ENCODE measurements around the gene DPP6.

The DPP6 gene

DNA sequence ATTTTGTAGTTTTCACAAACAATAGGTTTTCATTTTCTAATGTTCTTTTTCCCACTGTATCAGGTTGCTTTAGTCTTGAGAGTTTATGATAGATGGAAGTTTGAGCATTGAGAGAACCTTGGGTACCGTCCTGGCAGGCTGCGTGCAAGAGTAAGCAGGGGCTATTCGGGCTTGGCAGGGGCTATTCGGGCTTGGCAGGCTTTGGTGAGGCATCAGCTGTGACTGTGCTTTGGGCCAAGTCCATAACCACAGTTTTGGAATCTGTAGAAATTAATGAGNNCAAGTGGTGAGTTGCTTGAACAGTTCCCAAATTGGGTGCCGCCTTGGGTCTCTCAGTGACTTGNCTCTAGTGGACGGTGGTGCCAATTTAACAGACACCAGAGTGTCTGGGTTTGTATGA, 526.1 kb downstream of the DPP6 start:
- DNase-seq (ENCODE audit: extremely low spot score): no peak
- POLR2A ChIA-PET: no interaction called here
- TF ChIP-seq, protein P1, sequence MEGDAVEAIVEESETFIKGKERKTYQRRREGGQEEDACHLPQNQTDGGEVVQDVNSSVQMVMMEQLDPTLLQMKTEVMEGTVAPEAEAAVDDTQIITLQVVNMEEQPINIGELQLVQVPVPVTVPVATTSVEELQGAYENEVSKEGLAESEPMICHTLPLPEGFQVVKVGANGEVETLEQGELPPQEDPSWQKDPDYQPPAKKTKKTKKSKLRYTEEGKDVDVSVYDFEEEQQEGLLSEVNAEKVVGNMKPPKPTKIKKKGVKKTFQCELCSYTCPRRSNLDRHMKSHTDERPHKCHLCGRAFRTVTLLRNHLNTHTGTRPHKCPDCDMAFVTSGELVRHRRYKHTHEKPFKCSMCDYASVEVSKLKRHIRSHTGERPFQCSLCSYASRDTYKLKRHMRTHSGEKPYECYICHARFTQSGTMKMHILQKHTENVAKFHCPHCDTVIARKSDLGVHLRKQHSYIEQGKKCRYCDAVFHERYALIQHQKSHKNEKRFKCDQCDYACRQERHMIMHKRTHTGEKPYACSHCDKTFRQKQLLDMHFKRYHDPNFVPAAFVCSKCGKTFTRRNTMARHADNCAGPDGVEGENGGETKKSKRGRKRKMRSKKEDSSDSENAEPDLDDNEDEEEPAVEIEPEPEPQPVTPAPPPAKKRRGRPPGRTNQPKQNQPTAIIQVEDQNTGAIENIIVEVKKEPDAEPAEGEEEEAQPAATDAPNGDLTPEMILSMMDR (IDR thresholded peaks at IDR 0.05; ENCODE audit: control extremely low read depth, extremely low read depth, low read depth, missing control alignments): no peak
- CTCF ChIA-PET: no interaction called here

DNA sequence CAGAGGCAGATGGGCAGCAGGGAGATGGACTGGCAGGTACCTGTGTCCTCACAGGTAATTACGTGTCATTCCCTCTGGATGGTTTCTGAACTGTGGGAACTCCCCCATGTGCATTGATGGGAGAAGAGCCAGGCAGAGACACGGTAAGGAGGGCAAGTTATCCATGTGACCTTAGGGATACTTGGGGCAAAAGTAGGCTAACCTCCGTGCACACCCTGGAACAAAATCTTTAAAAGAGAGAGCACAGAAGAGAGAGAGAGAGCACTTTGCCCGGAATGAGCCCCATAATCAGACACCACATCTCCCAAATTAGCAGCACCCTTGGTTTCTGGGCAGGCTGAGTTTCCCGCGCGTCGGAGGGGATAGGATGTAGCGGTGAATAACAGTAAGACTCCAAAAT, 527.5 kb downstream of the DPP6 start:
- ChIA-PET CTCF (no interaction called here), POLR2A (no interaction called here)
- DNase-seq (ENCODE audit: extremely low spot score): no peak
- TF ChIP-seq, protein P1 (IDR thresholded peaks at IDR 0.05; ENCODE audit: control extremely low read depth, extremely low read depth, low read depth, missing control alignments): no peak

DNA sequence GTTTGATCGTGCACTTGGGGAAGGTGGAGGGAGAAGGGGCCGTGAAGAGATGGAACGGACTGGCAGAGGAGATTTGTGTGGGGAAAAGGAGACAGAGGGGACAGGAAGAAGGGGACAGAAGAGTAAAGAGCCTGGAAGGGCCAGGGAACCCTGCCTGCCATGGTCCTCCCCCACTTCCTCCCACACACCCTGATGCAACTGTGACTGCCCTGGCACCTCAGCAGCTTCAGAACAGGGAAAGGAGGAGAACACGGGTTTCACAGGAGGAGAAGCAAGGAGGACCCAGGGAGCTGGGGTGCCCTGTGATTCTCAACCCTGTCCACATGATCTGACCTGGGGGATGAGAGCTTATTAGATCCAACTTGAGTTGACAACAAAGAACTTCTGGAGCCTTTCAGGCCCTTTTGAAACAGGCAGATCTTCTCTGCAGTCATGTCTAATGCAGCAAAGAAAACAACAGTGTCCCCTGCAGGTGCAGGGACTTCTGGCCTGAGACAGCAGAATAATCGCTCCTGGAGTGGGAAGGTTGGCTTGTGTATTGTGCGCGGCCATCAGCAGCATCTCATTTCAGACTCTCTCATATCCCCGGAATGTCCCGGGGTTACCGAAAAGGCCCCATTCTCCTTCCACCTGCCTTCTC, 529.2 kb downstream of the DPP6 start:
- DNase-seq (ENCODE audit: extremely low spot score): no peak
- TF ChIP-seq, protein P1 (IDR thresholded peaks at IDR 0.05; ENCODE audit: control extremely low read depth, extremely low read depth, low read depth, missing control alignments): no peak
- POLR2A ChIA-PET: no interaction called here
- CTCF ChIA-PET: no interaction called here

DNA sequence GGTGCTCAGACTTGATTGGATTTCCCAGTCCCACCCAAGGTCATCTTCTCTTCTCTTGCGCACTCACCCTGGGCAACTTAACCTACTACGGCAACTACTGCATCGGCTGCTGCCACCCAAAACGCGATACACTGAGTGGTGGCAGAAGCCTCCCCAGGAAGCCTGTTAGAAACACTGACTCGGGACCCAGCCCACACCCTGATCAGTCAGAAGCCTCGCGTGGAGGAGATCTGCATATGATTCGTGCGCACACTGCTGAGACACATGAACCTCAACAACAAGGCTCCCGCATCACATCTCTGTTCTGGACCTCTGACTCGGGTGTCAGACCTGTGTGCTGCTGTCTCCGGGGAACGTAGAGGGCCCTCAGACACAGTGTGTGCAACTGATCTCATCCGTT, 531.3 kb downstream of the DPP6 start:
- no peak for DNase-seq (ENCODE audit: extremely low spot score)
- POLR2A ChIA-PET: no interaction called here
- TF ChIP-seq, protein P1 (IDR thresholded peaks at IDR 0.05; ENCODE audit: control extremely low read depth, extremely low read depth, low read depth, missing control alignments): no peak
- CTCF ChIA-PET: no interaction called here

DNA sequence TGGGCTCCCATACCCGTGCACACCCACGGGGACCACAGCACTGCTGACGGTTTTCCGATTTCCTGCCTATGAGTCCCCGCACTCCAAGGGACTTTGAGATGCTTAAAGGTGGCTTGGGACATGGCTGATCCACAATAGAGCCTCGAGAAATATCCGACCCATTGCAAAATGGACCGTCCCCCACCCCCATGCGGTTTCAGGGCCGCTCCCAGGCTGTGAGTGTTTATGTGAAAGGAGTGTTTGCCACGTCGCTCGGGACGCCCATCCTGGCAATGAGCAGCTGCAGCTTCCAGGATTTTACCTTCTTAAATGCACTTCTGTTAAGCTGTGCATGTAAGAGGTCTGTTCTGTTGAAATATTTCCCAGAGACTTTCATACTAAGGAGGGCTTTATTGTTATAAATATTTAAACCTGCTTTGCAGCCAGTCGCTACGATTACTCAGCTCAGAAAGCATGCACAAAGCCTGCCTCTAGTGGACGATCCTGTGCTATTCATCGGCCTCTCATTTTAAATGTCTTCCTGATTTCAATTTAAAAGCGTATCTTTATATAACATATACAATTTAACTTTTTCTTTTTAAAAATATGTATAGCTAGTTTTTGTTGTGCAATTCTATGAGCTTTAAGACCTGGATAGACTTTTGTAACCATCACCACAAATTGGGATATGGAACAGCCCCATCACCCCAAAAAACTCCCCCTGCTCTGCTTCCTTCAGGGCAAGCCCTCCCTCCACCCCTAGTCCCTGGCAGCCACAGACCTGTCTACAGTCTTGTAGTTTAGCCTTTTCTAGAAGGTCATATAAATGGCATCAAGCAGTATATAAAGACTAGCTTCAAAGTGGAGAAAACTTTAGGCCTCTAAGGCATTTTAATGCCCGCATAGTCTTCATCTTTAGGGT, 532.4 kb downstream of the DPP6 start:
- no peak for DNase-seq (ENCODE audit: extremely low spot score)
- TF ChIP-seq, protein P1 (IDR thresholded peaks at IDR 0.05; ENCODE audit: control extremely low read depth, extremely low read depth, low read depth, missing control alignments): no peak
- ChIA-PET POLR2A (interaction anchor here (0.5 kb wide), 1 partner anchor 194 kb away, joined by 3 read pairs; no protein-coding TSS in a partner anchor), CTCF (interaction anchor here (1.0 kb wide), 2 partner anchors 9 to 322 kb away, joined by 3 read pairs; no protein-coding TSS in a partner anchor)

DNA sequence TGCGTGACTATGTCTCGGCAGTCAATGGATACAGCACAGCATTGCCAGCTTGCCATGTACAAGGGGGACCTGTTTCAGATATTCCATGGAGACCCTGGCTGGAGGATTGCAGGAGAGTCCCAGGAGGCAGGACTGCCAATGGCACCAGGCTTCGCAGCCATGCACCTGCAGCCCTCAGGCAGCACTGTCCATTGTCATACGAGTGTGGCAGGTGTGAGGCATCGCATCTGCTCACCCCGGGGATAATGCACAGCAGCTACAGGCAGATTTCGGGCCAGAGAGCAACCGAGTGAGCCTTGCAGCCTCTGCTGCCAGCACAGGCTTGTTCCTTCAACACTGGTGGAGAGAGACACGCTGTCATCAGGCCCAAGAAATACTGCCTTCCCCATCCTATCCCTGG, 535.6 kb downstream of the DPP6 start:
- TF ChIP-seq, protein P1 (IDR thresholded peaks at IDR 0.05; ENCODE audit: control extremely low read depth, extremely low read depth, low read depth, missing control alignments): no peak
- no peak for DNase-seq (ENCODE audit: extremely low spot score)
- ChIA-PET CTCF (no interaction called here), POLR2A (no interaction called here)

All from GM10248 (cell line).